GM19324 (cell line): Measurements from ENCODE around the gene ATP8B2.
"Not testable (repeated sequence)": the region's sequence is repeated elsewhere in the genome, so short reads cannot be mapped to it uniquely, and the experiment has no call there.

Source experiments
- ATAC-seq: cut with Tn5 transposase; IDR thresholded peaks from one replicate; pipeline ENCODE4 v1.9.1; 2021; ENCODE audit warnings: mild to moderate bottlenecking, moderate library complexity; ENCODE audit not compliant: unreplicated experiment, low FRiP score

ATP8B2 gene

DNA sequence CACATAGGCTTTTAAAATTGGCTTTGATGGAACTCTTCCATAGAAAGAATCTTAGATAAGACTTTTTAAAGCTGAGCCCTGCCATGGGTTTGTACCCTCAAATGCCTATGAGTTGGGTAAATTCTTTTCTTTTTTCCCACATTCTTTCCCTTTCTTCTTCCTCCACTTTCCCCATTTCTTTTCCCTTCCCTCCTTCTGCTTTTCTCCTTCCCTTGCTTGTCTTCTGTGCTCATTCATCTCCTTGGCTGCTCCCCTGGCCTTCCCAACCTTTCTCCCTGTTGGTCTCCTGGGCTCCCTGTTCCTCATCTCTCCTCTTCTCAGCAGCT, 3.8 kb upstream of the ATP8B2 start:
- ATAC-seq: not testable (repeated sequence)

DNA sequence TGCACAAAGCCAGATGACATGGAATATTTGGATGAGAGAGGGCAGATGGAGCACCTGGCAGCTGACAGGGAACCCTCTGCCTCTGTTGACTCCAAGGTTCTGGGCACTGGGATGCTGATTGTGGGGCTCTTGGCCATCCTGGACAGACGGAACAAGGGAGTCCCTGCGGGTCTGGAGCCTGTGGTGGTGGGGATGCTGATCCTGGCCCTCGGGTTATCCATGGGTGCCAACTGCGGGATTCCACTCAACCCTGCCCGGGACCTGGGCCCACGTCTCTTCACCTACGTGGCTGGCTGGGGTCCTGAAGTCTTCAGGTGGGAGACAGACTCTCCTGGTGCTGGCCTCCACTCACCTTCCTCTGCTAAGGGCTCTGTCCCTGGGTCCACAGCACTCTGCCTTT, 1.8 kb upstream of the ATP8B2 start:
- no peak for ATAC-seq

DNA sequence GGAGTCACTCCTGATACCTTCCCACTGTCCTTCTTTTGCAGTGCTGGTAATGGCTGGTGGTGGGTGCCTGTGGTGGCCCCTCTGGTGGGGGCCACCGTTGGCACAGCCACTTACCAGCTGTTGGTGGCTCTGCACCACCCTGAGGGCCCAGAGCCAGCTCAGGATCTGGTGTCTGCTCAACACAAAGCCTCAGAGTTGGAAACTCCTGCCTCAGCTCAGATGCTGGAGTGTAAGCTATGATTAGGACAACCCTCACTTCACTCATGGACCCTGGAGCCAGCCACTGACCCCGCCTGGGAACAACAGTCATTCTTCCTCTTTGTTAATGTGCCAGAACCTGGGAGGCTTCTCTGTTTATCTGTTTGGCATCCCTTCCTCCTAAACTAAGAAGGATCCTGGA, 1.1 kb upstream of the ATP8B2 start:
- ATAC-seq: no peak

DNA sequence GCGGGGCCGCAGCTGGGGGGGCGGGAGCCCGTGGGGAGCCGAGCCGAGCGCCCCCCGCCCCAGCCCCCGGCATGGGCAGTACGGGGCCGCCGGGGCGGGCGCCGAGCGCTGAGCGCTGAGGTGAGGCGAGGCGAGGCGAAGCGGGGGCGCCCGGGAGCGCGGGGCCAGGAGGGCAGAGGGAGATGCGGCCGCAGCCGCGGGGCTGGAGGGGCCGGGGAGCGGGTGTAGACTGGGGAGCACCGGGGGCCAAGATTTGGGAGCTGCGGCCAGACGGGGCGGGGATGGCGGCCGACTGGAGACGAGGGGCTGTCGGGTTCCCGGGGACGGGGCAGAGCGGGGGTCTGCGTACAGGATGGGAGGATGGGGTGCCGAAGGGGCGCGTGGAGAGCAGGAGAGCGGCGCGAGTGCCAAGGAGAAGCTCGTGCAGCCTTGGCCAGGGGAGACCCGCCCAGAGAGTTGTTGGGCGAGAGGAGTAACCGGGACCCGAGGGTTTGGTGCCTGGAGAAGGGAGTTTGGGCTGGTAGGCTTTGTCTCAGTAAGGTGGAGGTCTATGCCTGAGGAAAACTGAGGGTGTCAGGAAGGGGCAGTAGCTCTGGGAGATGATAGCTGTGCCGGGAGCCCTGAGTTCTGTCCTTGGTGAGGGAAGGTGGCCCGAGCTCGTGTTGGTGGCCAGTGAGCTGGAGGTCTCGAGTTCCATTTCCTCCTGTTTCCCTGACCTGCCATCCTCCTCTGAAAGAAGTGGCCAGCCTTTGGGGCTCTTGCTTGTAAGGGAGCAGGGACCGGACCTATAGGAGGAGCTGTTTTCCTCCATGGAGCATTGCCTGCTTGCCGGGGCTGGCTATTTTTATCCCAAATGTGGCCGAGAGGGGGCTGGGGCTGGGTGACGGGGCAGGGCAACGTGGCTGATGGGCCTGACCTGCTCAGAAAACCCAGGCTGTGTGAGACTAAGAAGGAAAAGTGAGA, 539 bp downstream of the ATP8B2 start:
- ATAC-seq: no peak

DNA sequence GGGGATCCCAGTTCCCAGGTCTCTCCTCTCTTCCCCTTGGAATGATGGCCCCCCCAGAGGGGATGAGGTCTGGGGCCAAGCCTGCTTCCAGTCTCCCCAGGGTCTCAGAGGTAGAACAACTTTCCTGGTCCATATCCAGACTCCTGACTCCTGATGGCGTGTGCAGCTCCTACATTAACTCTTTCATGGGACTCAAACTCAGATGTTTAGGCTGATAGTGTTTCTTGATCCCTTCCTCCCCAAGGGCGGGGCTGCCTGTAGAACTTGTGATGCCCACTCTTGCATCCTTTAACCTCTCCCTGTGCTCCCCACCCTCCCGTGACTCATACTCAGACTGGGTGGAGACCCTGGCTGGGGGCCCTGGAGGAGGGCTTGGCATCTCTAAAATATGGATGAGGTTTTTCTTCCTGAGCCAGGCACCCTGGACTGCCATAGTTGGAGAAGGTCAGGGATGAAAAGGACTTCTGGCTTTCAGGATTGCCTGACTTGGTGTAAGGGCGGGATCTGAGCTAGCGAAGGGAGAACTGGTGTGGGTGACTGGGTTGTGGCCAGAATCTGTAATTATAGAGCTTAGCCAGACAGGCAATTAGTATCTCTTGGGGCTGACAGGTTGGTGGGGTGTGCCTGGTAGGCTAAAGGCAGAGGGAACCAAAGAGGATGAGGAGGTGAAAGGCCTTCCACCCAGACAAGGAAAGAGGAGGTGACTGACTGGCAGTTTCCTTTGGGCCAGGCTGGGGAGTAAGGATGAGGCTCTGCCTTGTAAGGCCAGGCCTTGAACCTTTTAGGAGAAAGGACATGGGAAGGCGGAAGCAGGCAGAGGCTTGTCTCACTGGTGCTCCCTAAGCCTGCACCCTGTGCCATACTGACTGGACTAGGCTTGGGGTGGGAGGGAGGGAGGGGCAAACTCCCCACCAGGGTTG, 1.5 kb downstream of the ATP8B2 start:
- no peak for ATAC-seq

DNA sequence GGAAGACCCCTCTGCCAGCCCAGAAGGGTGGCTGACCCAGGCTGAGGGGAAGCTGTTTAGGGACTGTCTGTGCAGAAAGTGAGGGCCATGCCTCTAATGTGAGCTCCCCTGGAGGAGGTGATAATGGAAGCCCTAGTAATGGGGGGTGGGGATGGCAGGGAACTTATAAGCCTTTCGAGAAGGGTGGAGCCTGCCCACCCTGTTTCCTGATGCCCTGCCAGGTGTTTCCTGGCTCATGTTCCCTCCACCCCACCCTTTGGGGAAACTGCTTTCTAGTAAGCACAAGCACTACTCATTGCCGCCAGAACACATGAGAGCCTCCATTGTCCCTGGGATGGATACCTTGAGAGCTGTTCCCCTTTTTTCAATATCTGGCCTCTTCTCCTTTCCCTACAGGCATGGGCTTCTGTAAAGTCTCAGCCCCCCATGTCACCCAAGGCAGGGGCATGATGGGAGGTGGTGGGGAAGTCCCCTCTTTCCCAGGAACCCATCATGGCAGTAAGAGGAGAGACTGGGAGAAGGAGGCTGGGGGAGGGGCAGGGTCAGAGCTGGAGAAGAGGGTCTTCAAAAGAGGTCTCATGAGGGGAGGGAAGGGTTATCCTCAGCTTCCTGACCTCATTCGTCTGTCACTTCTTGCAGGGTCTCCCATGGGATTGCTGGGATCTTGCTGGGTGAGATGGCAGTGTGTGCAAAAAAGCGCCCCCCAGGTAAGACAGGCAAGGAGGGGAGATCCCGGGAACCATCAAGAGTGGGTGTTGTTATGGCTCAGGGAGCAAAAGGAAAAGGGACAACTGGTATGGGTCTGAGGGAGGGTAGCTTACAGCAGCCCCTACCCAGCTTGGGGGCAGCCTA, 2.4 kb downstream of the ATP8B2 start:
- no peak for ATAC-seq

DNA sequence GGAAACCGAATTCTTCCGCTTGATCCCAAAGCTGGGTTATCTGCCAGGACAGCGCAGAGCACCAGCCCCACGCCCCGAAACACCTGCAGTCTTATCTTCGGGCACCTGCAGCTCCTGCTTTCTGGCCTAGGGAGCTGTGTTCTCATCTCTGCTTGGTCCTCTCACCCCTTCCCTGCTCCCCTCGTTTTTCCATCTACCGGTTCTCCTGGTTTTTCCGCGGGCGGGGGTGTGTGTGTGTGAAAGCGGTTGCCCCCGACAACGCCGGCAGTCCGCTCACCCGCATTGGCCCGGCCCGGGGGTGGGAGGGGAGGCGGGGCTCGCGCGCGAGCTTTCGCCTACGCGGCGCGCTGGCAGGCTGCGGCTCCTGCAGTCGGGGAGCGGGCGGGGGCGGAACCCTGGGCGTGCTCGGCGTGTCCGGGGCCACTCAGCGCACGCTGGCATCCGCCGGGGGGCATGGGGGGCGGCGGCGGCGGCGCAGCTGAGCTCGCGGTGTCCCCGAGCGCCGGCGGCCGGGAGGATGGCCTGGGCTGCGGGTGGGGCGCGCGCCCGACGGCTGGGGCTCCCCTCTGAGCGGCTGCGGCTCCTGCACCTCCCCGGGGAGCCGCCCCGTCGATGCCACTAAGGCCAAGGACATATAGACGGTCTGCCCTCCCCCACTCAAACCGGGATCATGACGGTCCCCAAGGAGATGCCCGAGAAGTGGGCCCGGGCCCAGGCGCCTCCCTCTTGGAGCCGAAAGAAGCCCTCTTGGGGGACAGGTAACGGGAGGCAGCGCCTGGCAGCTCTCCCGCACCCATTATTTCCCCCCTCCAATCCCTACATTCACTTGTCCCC, 3.2 kb downstream of the ATP8B2 start:
- ATAC-seq: no peak

DNA sequence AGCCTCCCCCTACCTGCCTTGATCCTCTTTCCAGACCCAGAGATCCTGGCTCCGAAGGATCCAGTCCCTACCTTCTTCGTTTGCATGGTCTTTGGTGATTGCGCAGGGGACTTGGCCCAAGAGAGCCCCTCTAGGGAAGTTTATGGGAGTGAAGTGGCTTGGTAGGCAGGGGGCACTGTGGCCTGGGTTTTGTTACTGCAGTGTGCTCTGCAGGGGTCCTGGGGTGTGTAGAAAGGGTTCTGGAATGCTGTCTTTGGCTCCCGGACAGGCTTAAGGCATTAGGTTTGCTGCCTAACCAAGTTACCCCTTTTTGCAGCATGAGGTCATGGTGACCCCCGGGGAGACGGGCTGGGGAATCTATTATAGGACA, 3.8 kb downstream of the ATP8B2 start:
- no peak for ATAC-seq

DNA sequence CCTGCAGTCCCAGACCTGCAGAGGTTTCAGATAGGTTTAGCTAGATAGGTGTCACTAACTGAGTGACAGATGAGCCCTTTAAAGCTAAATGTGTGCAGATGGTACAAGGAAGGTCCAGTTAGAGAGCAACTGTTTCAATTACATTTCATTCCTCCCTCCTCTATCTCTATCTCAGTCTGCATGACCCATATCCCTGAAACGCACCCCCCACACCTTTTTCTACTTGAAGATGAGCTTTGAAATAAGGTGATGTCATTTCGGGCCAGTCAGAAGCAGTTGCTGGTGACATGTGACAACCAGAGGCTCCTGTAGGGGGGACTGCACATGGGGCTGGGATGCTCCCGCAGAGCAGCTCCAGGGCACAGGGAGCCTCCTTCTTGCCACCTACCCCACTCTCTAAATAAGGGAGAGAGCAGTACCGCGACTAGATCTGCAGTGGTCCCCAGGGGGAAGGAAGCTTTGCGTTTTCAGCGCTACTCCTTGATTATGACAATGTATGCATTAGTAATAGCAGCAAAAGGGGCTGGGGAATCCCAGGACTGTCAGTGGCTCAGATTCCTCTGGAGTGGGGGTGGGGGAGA, 4.3 kb downstream of the ATP8B2 start:
- no peak for ATAC-seq

DNA sequence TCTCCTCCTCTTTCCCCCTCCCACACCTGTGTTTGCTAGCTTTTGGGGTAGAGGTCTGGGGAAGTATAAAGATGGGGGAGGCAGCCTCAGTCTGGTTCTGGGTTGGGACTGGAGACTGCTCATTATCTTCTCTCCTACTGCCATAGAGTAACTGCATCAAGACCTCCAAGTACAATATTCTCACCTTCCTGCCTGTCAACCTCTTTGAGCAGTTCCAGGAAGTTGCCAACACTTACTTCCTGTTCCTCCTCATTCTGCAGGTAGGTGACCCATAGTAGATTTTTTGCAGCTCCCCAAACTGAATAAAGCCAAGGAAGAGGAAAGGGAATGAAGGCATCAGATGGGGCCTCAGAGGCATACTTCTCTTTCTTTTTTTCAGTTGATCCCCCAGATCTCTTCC, 5.3 kb downstream of the ATP8B2 start:
- ATAC-seq: no peak

DNA sequence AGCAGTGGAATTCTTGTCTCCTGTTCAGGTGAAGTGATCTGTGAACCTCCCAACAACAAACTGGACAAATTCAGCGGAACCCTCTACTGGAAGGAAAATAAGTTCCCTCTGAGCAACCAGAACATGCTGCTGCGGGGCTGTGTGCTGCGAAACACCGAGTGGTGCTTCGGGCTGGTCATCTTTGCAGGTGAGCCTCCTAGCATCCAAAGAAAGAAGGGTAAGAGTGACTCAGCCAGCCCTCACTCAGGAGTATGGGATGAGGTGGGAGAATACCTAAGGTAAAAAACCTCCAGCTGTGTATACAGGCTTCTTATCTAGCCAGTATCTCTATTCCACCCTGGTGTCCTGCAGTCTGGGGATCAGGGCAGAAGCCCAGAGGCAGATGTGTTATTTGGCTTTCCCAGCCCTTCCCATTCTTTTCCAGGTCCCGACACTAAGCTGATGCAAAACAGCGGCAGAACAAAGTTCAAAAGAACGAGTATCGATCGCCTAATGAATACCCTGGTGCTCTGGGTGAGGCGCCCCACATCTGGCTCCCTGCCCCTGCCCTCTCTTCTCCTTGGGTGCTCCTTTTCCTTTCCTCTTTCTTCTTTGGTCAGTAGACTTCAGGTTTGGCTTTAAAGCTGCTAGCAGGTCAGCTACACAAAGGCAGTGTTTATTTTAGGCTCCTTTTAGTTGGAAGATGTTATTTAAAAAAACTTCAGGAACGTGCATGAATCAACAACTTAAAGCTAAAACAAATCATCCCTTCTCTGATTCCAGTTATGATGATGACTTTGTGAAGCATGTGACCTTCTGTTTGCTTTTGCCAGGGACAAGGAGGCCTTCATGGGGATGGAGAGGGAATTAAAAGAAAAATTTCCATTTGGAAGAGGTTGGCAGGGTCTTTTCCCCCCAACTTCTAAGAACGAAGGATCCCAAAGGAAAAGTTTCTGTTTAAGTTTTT, 9.0 kb downstream of the ATP8B2 start:
- ATAC-seq: no peak

DNA sequence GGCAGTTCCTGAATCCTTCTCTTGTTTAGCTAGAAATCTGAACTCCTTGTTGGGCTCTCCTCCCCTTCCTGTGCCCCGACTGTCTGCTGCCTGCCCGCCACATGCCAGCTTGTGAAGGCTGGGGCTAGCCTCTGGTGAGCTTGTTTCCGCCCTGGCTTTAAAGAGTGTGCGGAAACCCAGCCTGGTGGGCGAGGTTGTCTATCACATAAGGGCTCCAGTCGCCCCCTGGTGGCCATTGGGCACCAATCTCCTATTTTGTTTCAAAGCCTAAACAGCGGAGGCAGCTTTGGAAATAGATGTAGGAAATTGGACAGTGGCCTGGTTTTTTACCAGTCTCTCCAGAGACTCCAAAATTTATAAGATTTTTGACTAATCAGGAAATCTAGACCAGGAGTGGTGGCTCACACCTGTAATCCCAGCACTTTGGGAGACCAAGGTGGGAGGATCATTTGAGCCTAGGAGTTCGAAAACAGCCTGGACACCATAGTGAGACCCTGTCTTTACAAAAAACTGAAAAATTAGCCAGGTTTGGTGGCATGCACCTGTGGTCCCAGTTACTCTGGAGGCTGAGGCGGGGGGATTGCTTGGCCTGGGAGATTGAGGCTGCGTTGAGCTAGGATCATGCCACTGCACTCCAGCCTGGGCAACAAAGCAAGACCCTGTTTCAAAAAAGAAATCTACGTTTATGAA, 9.8 kb downstream of the ATP8B2 start:
- no peak for ATAC-seq

DNA sequence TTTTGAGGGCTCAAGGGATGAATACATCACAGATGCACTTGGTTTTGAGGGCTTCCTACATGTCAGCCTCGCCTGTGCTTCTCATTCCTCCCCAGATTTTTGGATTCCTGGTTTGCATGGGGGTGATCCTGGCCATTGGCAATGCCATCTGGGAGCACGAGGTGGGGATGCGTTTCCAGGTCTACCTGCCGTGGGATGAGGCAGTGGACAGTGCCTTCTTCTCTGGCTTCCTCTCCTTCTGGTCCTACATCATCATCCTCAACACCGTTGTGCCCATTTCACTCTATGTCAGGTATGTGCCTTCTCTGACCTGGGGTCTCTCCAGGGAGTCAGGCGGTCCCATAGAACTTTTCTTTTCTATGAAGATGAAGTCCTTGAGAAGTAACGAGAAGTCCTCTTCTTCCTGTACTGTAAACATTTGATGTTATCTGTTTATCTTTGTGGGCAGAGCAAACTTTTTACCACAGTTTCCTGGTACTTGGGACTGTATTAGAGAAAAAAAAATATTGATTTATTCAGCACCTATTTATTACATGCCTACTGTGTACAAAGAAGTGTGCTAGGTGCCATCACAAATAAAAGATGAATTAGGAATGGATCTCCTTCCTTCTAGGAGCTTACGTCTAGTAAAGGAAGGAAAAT, 12.0 kb downstream of the ATP8B2 start:
- no peak for ATAC-seq

DNA sequence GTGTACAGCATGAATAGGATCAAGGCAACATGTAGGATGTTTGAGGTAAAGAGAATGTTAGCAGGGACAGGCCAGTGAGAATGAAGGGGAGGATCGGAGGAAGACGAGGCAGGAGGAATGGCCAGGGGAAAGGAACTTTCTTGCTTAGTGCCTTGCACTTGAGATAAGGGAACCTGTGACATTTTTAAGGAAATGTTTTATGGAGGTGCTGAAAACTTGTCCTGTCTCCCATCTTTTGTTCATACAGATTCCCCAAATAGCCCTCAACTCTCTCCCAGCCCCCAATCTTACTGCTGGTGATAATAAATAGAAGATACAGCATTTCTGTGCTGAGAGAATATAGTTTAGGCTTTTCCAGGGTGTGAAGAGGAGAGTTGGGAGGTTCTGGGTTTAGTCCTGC, 13.6 kb downstream of the ATP8B2 start:
- ATAC-seq: no peak

DNA sequence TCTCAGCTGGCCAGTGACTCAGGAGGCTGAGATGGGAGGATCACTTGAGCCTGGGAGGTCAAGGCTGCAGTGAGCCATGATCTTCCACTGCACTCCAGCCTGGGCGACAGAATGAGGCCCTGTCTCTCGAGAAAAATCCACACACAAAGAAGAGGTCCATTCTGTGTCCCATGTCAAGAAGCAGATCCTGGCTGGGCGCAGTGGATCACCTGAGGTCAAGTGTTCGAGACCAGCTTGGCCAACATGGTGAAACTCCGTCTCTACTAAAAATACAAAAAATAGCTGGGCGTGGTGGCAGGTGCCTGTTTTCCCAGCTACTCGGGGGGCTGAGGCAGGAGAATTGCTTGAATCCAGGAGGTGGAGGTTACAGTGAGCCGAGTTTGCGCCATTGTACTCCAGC, 16.0 kb downstream of the ATP8B2 start:
- not testable (repeated sequence) for ATAC-seq

DNA sequence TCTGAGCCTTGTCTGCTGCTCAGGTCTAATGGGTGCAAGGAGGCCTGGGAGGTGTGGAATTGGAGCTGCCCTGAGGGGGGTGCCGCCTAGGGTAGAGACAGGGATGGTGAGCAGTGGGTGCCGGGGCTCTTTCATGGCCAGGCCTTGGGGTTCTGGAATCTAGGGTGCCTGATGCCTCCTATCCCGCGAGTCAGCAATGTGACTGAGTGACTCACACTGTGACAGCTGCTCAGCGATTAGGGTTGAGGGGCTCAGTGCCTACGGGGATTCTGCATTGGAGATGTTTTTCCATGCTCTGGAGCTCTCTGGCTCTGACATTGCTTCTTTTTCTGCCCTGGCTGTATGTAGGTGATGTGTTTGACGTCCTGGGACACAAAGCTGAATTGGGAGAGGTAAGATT, 16.8 kb downstream of the ATP8B2 start:
- no peak for ATAC-seq

DNA sequence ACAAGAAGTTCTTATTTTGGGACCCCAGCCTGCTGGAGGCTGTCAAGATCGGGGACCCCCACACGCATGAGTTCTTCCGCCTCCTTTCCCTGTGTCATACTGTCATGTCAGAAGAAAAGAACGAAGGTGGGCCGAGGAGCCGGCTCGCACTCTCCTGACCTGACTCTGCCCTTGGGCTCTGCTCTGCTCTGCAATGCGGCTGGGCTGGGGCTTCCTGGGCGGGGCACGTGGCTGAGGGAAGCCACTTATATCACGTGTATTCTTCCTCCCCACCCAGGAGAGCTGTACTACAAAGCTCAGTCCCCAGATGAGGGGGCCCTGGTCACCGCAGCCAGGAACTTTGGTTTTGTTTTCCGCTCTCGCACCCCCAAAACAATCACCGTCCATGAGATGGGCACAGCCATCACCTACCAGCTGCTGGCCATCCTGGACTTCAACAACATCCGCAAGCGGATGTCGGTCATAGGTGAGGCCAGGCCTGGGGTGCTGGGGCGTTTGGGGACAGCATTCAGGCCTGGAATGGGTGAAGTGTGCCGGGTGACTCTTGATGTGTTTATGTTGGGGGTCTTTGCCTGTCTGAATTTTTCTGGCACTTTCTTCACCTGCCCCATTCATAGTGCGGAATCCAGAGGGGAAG, 17.6 kb downstream of the ATP8B2 start:
- ATAC-seq: no peak
